Astrocyte (in vitro differentiated cells and primary cell): ENCODE results near the gene CDK17.

Source experiments
- CTCF ChIP-seq: IDR thresholded peaks from 2 replicates; pipeline ENCODE4 v1.5.1; 2011; ENCODE audit warnings: low read depth, mild to moderate bottlenecking, inconsistent platforms, low read length, moderate library complexity; ENCODE audit not compliant: insufficient read depth
- EZH2 ChIP-seq: IDR thresholded peaks from 2 replicates; pipeline ENCODE4 v1.6.1; 2012; ENCODE audit warnings: mild to moderate bottlenecking, low read length, inconsistent platforms; ENCODE audit not compliant: insufficient read depth

GRCh38 chr12:96448300-96448699 is 48.1 kb upstream of the CDK17 start:
- TF ChIP-seq CTCF (no peak), EZH2 (no peak)
